HG02884 (cell line): ENCODE measurements around the gene DDX4.

Experiments
- ATAC-seq: cut with Tn5 transposase; IDR thresholded peaks from one replicate; pipeline ENCODE4 v1.9.1; 2021; ENCODE audit warnings: mild to moderate bottlenecking, moderate library complexity; ENCODE audit not compliant: unreplicated experiment

The DDX4 gene

GRCh38 chr5:55820488-55820887, 82.6 kb downstream of the DDX4 start:
- ATAC-seq = no peak

GRCh38 chr5:55821731-55822512, 84.1 kb downstream of the DDX4 start:
- no peak for ATAC-seq

- ATAC-seq = no peak
Observed at GRCh38 chr5:55823151-55823796, 85.4 kb downstream of the DDX4 start.

- no peak for ATAC-seq
Observed at GRCh38 chr5:55829956-55830355, 92.1 kb downstream of the DDX4 start.

- no peak for ATAC-seq
Observed at GRCh38 chr5:55832446-55832845, 94.6 kb downstream of the DDX4 start.

GRCh38 chr5:55836191-55836590, 98.3 kb downstream of the DDX4 start:
- ATAC-seq = no peak

GRCh38 chr5:55841976-55842375, 104.1 kb downstream of the DDX4 start:
- ATAC-seq = no peak

GRCh38 chr5:55847837-55848236, 110.0 kb downstream of the DDX4 start:
- ATAC-seq = no peak

GRCh38 chr5:55848783-55849182, 110.9 kb downstream of the DDX4 start:
- no peak for ATAC-seq

GRCh38 chr5:55850839-55851674, 113.2 kb downstream of the DDX4 start, which contains the start of gene IL31RA:
Gene IL31RA, plus strand, starts transcription at chr5:55851357. Its CDS starts 214 bp downstream, at chr5:55851571.
- no peak for ATAC-seq

GRCh38 chr5:55851675-55851979, 113.8 kb downstream of the DDX4 start:
- no peak for ATAC-seq

GRCh38 chr5:55852503-55852902, 114.6 kb downstream of the DDX4 start:
- no peak for ATAC-seq

- ATAC-seq = no peak
Observed at GRCh38 chr5:55853041-55853670, 115.3 kb downstream of the DDX4 start.

GRCh38 chr5:55853818-55854217, 116.0 kb downstream of the DDX4 start:
- no peak for ATAC-seq

GRCh38 chr5:55855509-55855908, 117.6 kb downstream of the DDX4 start:
- no peak for ATAC-seq

- no peak for ATAC-seq
Observed at GRCh38 chr5:55856516-55857246, 118.8 kb downstream of the DDX4 start.

- no peak for ATAC-seq
Observed at GRCh38 chr5:55857247-55857640, 119.4 kb downstream of the DDX4 start.

- ATAC-seq = no peak
Observed at GRCh38 chr5:55858104-55858503, 120.2 kb downstream of the DDX4 start.

GRCh38 chr5:55860288-55860687, 122.4 kb downstream of the DDX4 start:
- no peak for ATAC-seq

- no peak for ATAC-seq
Observed at GRCh38 chr5:55860709-55861108, 122.8 kb downstream of the DDX4 start.
